ENCODE measurements around the gene SCNM1.
"Not testable (repeated sequence)": the region's sequence is repeated elsewhere in the genome, so short reads cannot be mapped to it uniquely, and the experiment has no call there.

- TF ChIP-seq CTCF (IDR thresholded peaks at IDR 0.05); ZFX (IDR thresholded peaks at IDR 0.05; ENCODE audit: borderline replicate concordance): not testable (repeated sequence)
Measured at GRCh38 chr1:151205381-151205965, 39.5 kb downstream of the SCNM1 start.

All from 22Rv1 (cell line).